Measurements from ENCODE around the gene FIGLA. TPM values are rescaled to one million over a fixed set of nuclear protein-coding genes. Genes with fewer than 3 reads are reported as not detected.

FIGLA gene
- polyA plus RNA-seq, 1 experiment = not detected

DNA sequence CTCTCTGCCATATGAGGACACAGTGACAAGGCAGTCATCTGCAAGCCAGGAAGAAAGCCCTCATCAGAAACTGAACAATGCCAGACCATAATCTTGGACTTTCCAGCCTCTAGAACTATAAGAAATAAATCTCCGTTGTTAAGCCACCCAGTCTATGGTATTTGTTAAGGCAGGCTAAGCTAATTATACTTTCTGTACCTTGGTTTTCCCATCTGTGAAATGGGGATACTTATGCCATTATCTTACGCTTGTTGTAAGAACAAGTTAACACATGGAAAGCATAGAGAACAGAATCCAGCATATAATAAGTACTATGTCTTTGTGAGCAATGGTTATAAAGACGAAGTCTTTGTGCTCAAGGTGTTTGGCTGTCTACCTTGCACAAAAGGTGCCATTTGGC lies 14.2 kb downstream of the FIGLA start:
- no peak overlapping the region for H3K4me3 ChIP-seq (ENCODE audit: low read depth, low read length)
- H3K9me3 ChIP-seq (ENCODE audit: control insufficient read depth, insufficient read depth, low read length) = no peaks in the 10 kb centered on the region
- no peak for DNase-seq (ENCODE audit: low read depth, low spot score)
- peaks cover 9% of the 10 kb centered on the region for H3K27me3 ChIP-seq (ENCODE audit: control insufficient read depth, insufficient read depth, low read length)
- H3K27ac ChIP-seq (ENCODE audit: low read depth, low read length) = no peak overlapping the region
- ChIA-PET CTCF (interaction anchor here (1.4 kb wide), 1 partner anchor 8 kb away, joined by 4 read pairs; the partner anchor contains the start of gene ADD2), POLR2A (no interaction called here)
- TF ChIP-seq, protein P1, sequence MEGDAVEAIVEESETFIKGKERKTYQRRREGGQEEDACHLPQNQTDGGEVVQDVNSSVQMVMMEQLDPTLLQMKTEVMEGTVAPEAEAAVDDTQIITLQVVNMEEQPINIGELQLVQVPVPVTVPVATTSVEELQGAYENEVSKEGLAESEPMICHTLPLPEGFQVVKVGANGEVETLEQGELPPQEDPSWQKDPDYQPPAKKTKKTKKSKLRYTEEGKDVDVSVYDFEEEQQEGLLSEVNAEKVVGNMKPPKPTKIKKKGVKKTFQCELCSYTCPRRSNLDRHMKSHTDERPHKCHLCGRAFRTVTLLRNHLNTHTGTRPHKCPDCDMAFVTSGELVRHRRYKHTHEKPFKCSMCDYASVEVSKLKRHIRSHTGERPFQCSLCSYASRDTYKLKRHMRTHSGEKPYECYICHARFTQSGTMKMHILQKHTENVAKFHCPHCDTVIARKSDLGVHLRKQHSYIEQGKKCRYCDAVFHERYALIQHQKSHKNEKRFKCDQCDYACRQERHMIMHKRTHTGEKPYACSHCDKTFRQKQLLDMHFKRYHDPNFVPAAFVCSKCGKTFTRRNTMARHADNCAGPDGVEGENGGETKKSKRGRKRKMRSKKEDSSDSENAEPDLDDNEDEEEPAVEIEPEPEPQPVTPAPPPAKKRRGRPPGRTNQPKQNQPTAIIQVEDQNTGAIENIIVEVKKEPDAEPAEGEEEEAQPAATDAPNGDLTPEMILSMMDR (IDR thresholded peaks at IDR 0.05; ENCODE audit: low read depth, low read length) = no peak

DNA sequence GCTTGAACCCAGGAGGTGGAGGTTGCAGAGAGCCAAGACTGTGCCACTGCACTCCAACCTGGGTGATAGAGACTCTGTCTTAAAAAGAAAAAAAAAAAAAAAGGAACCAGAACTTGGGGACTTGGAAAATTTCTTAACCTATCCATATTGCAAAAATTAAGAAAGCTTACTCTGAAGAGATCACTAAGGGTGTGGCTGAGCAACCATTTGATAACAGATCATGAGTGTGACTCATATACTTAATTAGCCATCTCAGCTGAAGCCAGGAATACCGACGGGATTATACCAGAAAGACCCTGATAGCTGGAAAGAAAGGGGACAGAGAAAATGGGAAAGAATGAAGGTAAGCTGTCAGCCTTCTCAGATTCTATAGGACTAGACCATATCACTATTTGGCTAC lies 15.3 kb downstream of the FIGLA start:
- Histone ChIP-seq H3K27me3 (ENCODE audit: control insufficient read depth, insufficient read depth, low read length) (peaks cover 5% of the 10 kb centered on the region), H3K4me3 (ENCODE audit: low read depth, low read length) (no peak overlapping the region), H3K27ac (ENCODE audit: low read depth, low read length) (no peak overlapping the region), H3K9me3 (ENCODE audit: control insufficient read depth, insufficient read depth, low read length) (no peaks in the 10 kb centered on the region)
- no peak for DNase-seq (ENCODE audit: low read depth, low spot score)
- TF ChIP-seq, protein P1 (IDR thresholded peaks at IDR 0.05; ENCODE audit: low read depth, low read length) = no peak
- POLR2A ChIA-PET = no interaction called here
- CTCF ChIA-PET = no interaction called here

DNA sequence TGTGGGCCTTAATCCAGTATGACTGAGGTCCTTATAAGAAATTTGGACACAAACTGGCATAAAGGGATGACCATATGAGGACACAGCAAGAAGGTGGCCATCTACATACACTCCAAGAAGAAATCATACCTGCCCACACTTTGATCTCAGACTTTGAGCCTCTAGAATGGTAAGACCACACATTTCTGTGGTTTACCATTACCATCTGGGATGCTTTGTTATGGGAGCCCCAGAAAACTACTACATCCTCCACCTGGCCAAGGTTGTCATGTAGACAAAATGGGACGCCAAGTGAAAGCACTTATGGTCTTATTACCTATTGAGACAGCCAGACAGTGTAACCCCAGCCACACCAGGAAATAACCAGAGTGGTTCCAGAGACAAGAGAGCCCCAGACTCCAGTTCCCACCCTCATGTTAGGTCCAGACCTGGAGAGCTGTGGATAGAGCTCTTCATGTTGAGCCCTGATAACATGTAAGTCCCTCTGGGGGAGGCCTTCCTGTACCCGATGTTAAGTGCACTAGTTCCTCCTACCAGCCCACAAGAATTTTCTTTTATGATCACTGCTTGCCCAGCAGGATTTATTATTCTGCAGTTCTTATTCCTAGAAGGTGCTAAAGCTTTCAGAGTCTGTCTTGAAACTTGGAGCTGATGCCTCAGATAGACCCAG lies 17.8 kb downstream of the FIGLA start:
- DNase-seq (ENCODE audit: low read depth, low spot score) = no peak
- ChIA-PET POLR2A (no interaction called here), CTCF (no interaction called here)
- Histone ChIP-seq H3K27me3 (ENCODE audit: control insufficient read depth, insufficient read depth, low read length) (peaks cover 28% of the 10 kb centered on the region), H3K27ac (ENCODE audit: low read depth, low read length) (no peak overlapping the region), H3K4me3 (ENCODE audit: low read depth, low read length) (no peak overlapping the region), H3K9me3 (ENCODE audit: control insufficient read depth, insufficient read depth, low read length) (peaks cover 2% of the 10 kb centered on the region; the same call in 1 of the 2 replicates)
- TF ChIP-seq, protein P1 (IDR thresholded peaks at IDR 0.05; ENCODE audit: low read depth, low read length) = no peak

DNA sequence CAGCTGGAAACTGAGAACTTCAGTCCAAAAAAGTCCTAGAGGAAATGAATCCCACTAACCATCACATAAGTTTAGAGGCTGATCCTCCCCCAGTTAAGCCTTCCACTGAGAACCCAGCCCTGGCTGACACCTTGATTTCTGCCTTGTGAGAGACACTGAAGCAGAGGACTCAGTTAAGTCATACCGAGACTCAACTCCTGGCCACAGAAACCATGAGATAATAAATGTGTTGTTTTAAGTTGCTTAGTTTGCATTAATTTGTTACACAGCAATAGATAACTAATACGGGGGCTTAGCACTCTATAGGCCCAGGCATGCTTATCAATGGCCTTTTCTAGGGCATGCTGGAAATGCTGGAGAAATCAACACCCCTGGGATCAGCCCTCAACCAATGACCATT lies 19.0 kb downstream of the FIGLA start:
- no peak for DNase-seq (ENCODE audit: low read depth, low spot score)
- no peak overlapping the region for H3K27ac ChIP-seq (ENCODE audit: low read depth, low read length)
- no peak overlapping the region for H3K4me3 ChIP-seq (ENCODE audit: low read depth, low read length)
- peaks cover 2% of the 10 kb centered on the region; the same call in 1 of the 2 replicates for H3K9me3 ChIP-seq (ENCODE audit: control insufficient read depth, insufficient read depth, low read length)
- peaks cover 39% of the 10 kb centered on the region for H3K27me3 ChIP-seq (ENCODE audit: control insufficient read depth, insufficient read depth, low read length)
- CTCF ChIA-PET = no interaction called here
- POLR2A ChIA-PET = no interaction called here
- TF ChIP-seq, protein P1 (IDR thresholded peaks at IDR 0.05; ENCODE audit: low read depth, low read length) = no peak

DNA sequence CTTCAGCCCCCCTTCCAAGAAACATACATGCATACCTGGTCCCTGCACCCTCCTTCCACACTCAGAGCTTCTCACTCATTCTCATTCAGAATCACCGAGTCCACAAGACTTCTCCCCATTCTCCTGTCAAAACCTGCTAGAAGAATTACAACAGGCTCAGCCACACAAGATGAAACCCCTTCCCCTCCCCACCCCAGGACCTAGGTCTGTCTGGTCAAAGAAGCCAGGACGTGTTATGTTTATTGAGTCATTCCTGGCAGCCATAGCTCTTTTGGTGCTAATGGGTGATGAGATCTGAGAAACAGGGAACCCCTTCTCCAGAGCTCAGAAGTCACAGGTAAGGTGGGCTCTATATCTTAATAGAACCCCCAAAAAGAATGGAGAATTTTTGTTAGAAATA lies 21.0 kb downstream of the FIGLA start:
- POLR2A ChIA-PET = no interaction called here
- DNase-seq (ENCODE audit: low read depth, low spot score) = no peak
- TF ChIP-seq, protein P1 (IDR thresholded peaks at IDR 0.05; ENCODE audit: low read depth, low read length) = no peak
- H3K4me3 ChIP-seq (ENCODE audit: low read depth, low read length) = no peak overlapping the region
- peaks cover 45% of the 10 kb centered on the region for H3K27me3 ChIP-seq (ENCODE audit: control insufficient read depth, insufficient read depth, low read length)
- peaks cover 2% of the 10 kb centered on the region; the same call in 1 of the 2 replicates for H3K9me3 ChIP-seq (ENCODE audit: control insufficient read depth, insufficient read depth, low read length)
- CTCF ChIA-PET = no interaction called here
- H3K27ac ChIP-seq (ENCODE audit: low read depth, low read length) = no peak overlapping the region
